Measurements from ENCODE around the gene BASP1.
"Not testable (repeated sequence)": the region's sequence is repeated elsewhere in the genome, so short reads cannot be mapped to it uniquely, and the experiment has no call there.

BASP1 gene

GRCh38 chr5:17187011-17187785, 30.2 kb upstream of the BASP1 start:
- Mint-ChIP-seq H3K27me3 (peaks cover 35% of the 10 kb centered on the region), H3K4me3 (no peak overlapping the region), H3K27ac (peak overlapping the region in 1 of 2 donors; percentile 18), H3K4me1 (peaks cover 6% of the 10 kb centered on the region), H3K9me3 (no peaks in the 10 kb centered on the region)
- ATAC-seq (no peak), DNase-seq (no peak)

- Mint-ChIP-seq H3K9me3 (no peaks in the 10 kb centered on the region), H3K27me3 (peaks cover 35% of the 10 kb centered on the region), H3K27ac (no peak overlapping the region), H3K4me3 (no peak overlapping the region), H3K4me1 (peaks cover 6% of the 10 kb centered on the region)
- ATAC-seq (no peak), DNase-seq (no peak)
Measured at GRCh38 chr5:17187786-17188170, 29.7 kb upstream of the BASP1 start.

- peaks cover 6% of the 10 kb centered on the region for H3K4me1 Mint-ChIP-seq
- DNase-seq (peak; percentile 50 to 52), ATAC-seq (peak; percentile 48)
- no peaks in the 10 kb centered on the region for H3K9me3 Mint-ChIP-seq
- no peak overlapping the region for H3K27ac Mint-ChIP-seq
- H3K4me3 Mint-ChIP-seq, result no peak overlapping the region
- peaks cover 35% of the 10 kb centered on the region for H3K27me3 Mint-ChIP-seq
Measured at GRCh38 chr5:17189381-17190036, 27.9 kb upstream of the BASP1 start.

GRCh38 chr5:17190242-17190778, 27.1 kb upstream of the BASP1 start:
- no peak overlapping the region for H3K4me3 Mint-ChIP-seq
- H3K27me3 Mint-ChIP-seq, result peaks cover 32% of the 10 kb centered on the region
- no peak overlapping the region for H3K27ac Mint-ChIP-seq
- DNase-seq (no peak), ATAC-seq (no peak)
- peaks cover 6% of the 10 kb centered on the region for H3K4me1 Mint-ChIP-seq
- H3K9me3 Mint-ChIP-seq, result no peaks in the 10 kb centered on the region

GRCh38 chr5:17190799-17191391, 26.5 kb upstream of the BASP1 start:
- no peaks in the 10 kb centered on the region for H3K9me3 Mint-ChIP-seq
- no peak overlapping the region for H3K27ac Mint-ChIP-seq
- peaks cover 6% of the 10 kb centered on the region for H3K4me1 Mint-ChIP-seq
- ATAC-seq (no peak), DNase-seq (no peak)
- H3K27me3 Mint-ChIP-seq, result peaks cover 27% of the 10 kb centered on the region
- H3K4me3 Mint-ChIP-seq, result no peak overlapping the region

- H3K4me3 Mint-ChIP-seq, H3K9me3 Mint-ChIP-seq, ATAC-seq, DNase-seq, H3K27ac Mint-ChIP-seq, H3K4me1 Mint-ChIP-seq: not testable (repeated sequence)
- H3K27me3 Mint-ChIP-seq, result peaks cover 22% of the 10 kb centered on the region
Measured at GRCh38 chr5:17191574-17191973, 25.9 kb upstream of the BASP1 start.

GRCh38 chr5:17192191-17192590, 25.2 kb upstream of the BASP1 start:
- Mint-ChIP-seq H3K9me3 (peaks cover 0 to under 1% of the 10 kb centered on the region in 2 donors), H3K27me3 (peaks cover 17% of the 10 kb centered on the region), H3K4me1 (peaks cover 6% of the 10 kb centered on the region), H3K4me3 (no peak overlapping the region), H3K27ac (no peak overlapping the region)
- DNase-seq (no peak), ATAC-seq (no peak)

- H3K27me3 Mint-ChIP-seq, result peaks cover 7% of the 10 kb centered on the region
- ATAC-seq (no peak), DNase-seq (no peak)
- peak overlapping the region in 1 of 2 donors; percentile 80 for H3K27ac Mint-ChIP-seq
- H3K4me3 Mint-ChIP-seq, result no peak overlapping the region
- peaks cover 10 to 12% of the 10 kb centered on the region in 2 donors for H3K9me3 Mint-ChIP-seq
- H3K4me1 Mint-ChIP-seq, result no peaks in the 10 kb centered on the region
Measured at GRCh38 chr5:17196024-17196423, 21.4 kb upstream of the BASP1 start.

GRCh38 chr5:17196697-17197096, 20.7 kb upstream of the BASP1 start:
- DNase-seq (no peak), ATAC-seq (no peak)
- H3K27me3 Mint-ChIP-seq, result peaks cover 7% of the 10 kb centered on the region
- no peak overlapping the region for H3K4me3 Mint-ChIP-seq
- H3K9me3 Mint-ChIP-seq, result peaks cover 10 to 12% of the 10 kb centered on the region in 2 donors
- H3K27ac Mint-ChIP-seq, result no peak overlapping the region
- H3K4me1 Mint-ChIP-seq, result no peaks in the 10 kb centered on the region

GRCh38 chr5:17203329-17204132, 13.9 kb upstream of the BASP1 start:
- Mint-ChIP-seq H3K9me3 (peaks cover under 1 to 2% of the 10 kb centered on the region in 2 donors), H3K27ac (no peak overlapping the region), H3K27me3 (peaks cover 12% of the 10 kb centered on the region), H3K4me1 (no peaks in the 10 kb centered on the region), H3K4me3 (no peak overlapping the region)
- ATAC-seq (peak; percentile 64), DNase-seq (no peak)

- Mint-ChIP-seq H3K27me3 (peaks cover 14% of the 10 kb centered on the region), H3K4me1 (no peaks in the 10 kb centered on the region), H3K9me3 (no peaks in the 10 kb centered on the region), H3K4me3 (no peak overlapping the region), H3K27ac (no peak overlapping the region)
- ATAC-seq, result no peak
- no peak for DNase-seq
Measured at GRCh38 chr5:17204133-17204489, 13.3 kb upstream of the BASP1 start.

GRCh38 chr5:17206021-17206420, 11.4 kb upstream of the BASP1 start:
- H3K27me3 Mint-ChIP-seq, result peaks cover 18% of the 10 kb centered on the region
- H3K27ac Mint-ChIP-seq, result no peak overlapping the region
- no peaks in the 10 kb centered on the region for H3K4me1 Mint-ChIP-seq
- DNase-seq (no peak), ATAC-seq (no peak)
- no peak overlapping the region for H3K4me3 Mint-ChIP-seq
- no peaks in the 10 kb centered on the region for H3K9me3 Mint-ChIP-seq

GRCh38 chr5:17212191-17212590, 5.2 kb upstream of the BASP1 start:
- Mint-ChIP-seq H3K27ac (no peak overlapping the region), H3K4me1 (peaks cover 10% of the 10 kb centered on the region), H3K4me3 (no peak overlapping the region), H3K27me3 (peaks cover 24% of the 10 kb centered on the region), H3K9me3 (no peaks in the 10 kb centered on the region)
- ATAC-seq (no peak), DNase-seq (no peak)

- no peak overlapping the region for H3K4me3 Mint-ChIP-seq
- H3K27ac Mint-ChIP-seq, result no peak overlapping the region
- no peaks in the 10 kb centered on the region for H3K9me3 Mint-ChIP-seq
- no peak for DNase-seq
- H3K27me3 Mint-ChIP-seq, result peaks cover 28% of the 10 kb centered on the region
- no peak for ATAC-seq
- H3K4me1 Mint-ChIP-seq, result peaks cover 10% of the 10 kb centered on the region
Measured at GRCh38 chr5:17212996-17213395, 4.4 kb upstream of the BASP1 start.

- no peak for ATAC-seq
- peaks cover 34% of the 10 kb centered on the region for H3K27me3 Mint-ChIP-seq
- no peaks in the 10 kb centered on the region for H3K9me3 Mint-ChIP-seq
- H3K4me1 Mint-ChIP-seq, result peaks cover 14% of the 10 kb centered on the region
- H3K4me3 Mint-ChIP-seq, result no peak overlapping the region
- no peak for DNase-seq
- H3K27ac Mint-ChIP-seq, result no peak overlapping the region
Measured at GRCh38 chr5:17213938-17214337, 3.5 kb upstream of the BASP1 start.
